GM23338 (cell line): Measurements from ENCODE around the gene DDI2. TPM values are rescaled to one million over a fixed set of nuclear protein-coding genes. Genes with fewer than 3 reads are reported as not detected.

Experiments
- ATAC-seq: fragments of 200-7000 bp; cut with Tn5 transposase; 3 replicates; pipeline ENCODE4 v1.9.1; 2020
- DNase-seq: peaks from one replicate; pipeline ENCODE4 v3.0.0-alpha.2; 2015; ENCODE audit warnings: low spot score
- H2AFZ ChIP-seq: fragments of 200-600 bp; sonication (generic); 2 replicates; pipeline ENCODE4 v1.8.0; 2016; ENCODE audit warnings: antibody characterized with exemption, mild to moderate bottlenecking, moderate library complexity
- H3F3A ChIP-seq: fragments of 200-600 bp; sonication (generic); replicated peaks from 2 replicates; pipeline ENCODE4 v1.8.0; 2017; ENCODE audit warnings: antibody characterized with exemption, mixed run types, low read depth
- H3K27ac ChIP-seq: fragments of 200-600 bp; sonication (generic); 2 replicates; pipeline ENCODE4 v1.6.1; 2016; ENCODE audit warnings: low read depth
- H3K27me3 ChIP-seq: fragments of 200-600 bp; sonication (generic); 2 replicates; pipeline ENCODE4 v1.8.0; 2016; ENCODE audit warnings: mild to moderate bottlenecking, mixed run types, moderate library complexity; ENCODE audit not compliant: insufficient read depth
- H3K36me3 ChIP-seq: fragments of 200-600 bp; sonication (generic); 2 replicates; pipeline ENCODE4 v1.8.0; 2016; ENCODE audit warnings: mild to moderate bottlenecking; ENCODE audit not compliant: insufficient read depth
- H3K4me1 ChIP-seq: fragments of 200-600 bp; sonication (generic); 2 replicates; pipeline ENCODE4 v1.8.0; 2016; ENCODE audit warnings: mild to moderate bottlenecking, moderate library complexity; ENCODE audit not compliant: insufficient read depth
- H3K4me2 ChIP-seq: fragments of 200-600 bp; sonication (generic); 2 replicates; pipeline ENCODE4 v1.7.1; 2017; ENCODE audit warnings: mixed run types
- H3K4me3 ChIP-seq: fragments of 200-600 bp; sonication (generic); 2 replicates; pipeline ENCODE4 v1.6.1; 2016; ENCODE audit warnings: mixed run types
- H3K79me2 ChIP-seq: fragments of 200-600 bp; sonication (generic); replicated peaks from 2 replicates; pipeline ENCODE4 v1.8.0; 2017; ENCODE audit warnings: mild to moderate bottlenecking; ENCODE audit not compliant: insufficient read depth
- H3K9me2 ChIP-seq: fragments of 200-600 bp; sonication (generic); 2 replicates; pipeline ENCODE4 v1.8.0; 2017; ENCODE audit not compliant: insufficient read depth
- H4K20me1 ChIP-seq: fragments of 200-600 bp; sonication (generic); replicated peaks from 2 replicates; pipeline ENCODE4 v1.8.0; 2017; ENCODE audit warnings: mild to moderate bottlenecking; ENCODE audit not compliant: insufficient read depth
- H3K27ac Mint-ChIP-seq: 2 replicates; pipeline ENCODE4 v1.8.0; 2020; ENCODE audit warnings: inconsistent platforms, mild to moderate bottlenecking, moderate library complexity, mixed read lengths
- H3K27me3 Mint-ChIP-seq: 3 replicates; pipeline ENCODE4 v1.8.0; 2022; ENCODE audit warnings: low read depth, mild to moderate bottlenecking, moderate library complexity, mixed read lengths, inconsistent platforms; ENCODE audit not compliant: insufficient read depth, poor library complexity
- H3K36me3 Mint-ChIP-seq: 3 replicates; pipeline ENCODE4 v1.8.0; 2021; ENCODE audit warnings: low read depth, mild to moderate bottlenecking, inconsistent platforms, moderate library complexity, mixed read lengths
- H3K4me1 Mint-ChIP-seq: 3 replicates; pipeline ENCODE4 v1.8.0; 2020; ENCODE audit warnings: mild to moderate bottlenecking, inconsistent platforms, mixed read lengths
- H3K4me3 Mint-ChIP-seq: 3 replicates; pipeline ENCODE4 v1.8.0; 2021; ENCODE audit warnings: moderate library complexity, mild to moderate bottlenecking, inconsistent platforms, mixed read lengths
- H3K9me3 Mint-ChIP-seq: 3 replicates; pipeline ENCODE4 v1.8.0; 2020; ENCODE audit warnings: moderate library complexity, mild to moderate bottlenecking, inconsistent platforms, mixed read lengths
- CREB1 ChIP-seq: fragments of 250-450 bp; sonication (Bioruptor Pico); IDR thresholded peaks from 2 replicates; pipeline ENCODE4 v1.5.0; 2020; ENCODE audit warnings: low read depth, mild to moderate bottlenecking, moderate library complexity
- EZH2 ChIP-seq: fragments of 200-600 bp; sonication (generic); IDR thresholded peaks from one replicate; pipeline ENCODE4 v1.8.0; 2017; ENCODE audit warnings: antibody characterized with exemption, mild to moderate bottlenecking, low read depth; ENCODE audit not compliant: unreplicated experiment
- JUNB ChIP-seq: IDR thresholded peaks from one replicate; pipeline ENCODE4 v1.6.1; 2016; ENCODE audit warnings: antibody characterized with exemption; ENCODE audit not compliant: unreplicated experiment
- POLR2AphosphoS5 ChIP-seq: IDR thresholded peaks from 2 replicates; pipeline ENCODE4 v1.6.1; 2016; ENCODE audit warnings: antibody characterized with exemption, low read depth
- REST ChIP-seq: IDR thresholded peaks from one replicate; pipeline ENCODE4 v1.6.1; 2018; ENCODE audit warnings: antibody characterized with exemption; ENCODE audit not compliant: unreplicated experiment
- STAT1 ChIP-seq: IDR thresholded peaks from one replicate; pipeline ENCODE4 v1.6.1; 2016; ENCODE audit warnings: antibody characterized with exemption; ENCODE audit not compliant: unreplicated experiment
- ZNF114 ChIP-seq: fragments of 250-450 bp; sonication (Bioruptor Pico); IDR thresholded peaks from 2 replicates; pipeline ENCODE4 v1.5.0; 2020; ENCODE audit warnings: mild to moderate bottlenecking, moderate library complexity
- ZNF331 ChIP-seq: fragments of 250-450 bp; sonication (Bioruptor Pico); IDR thresholded peaks from 2 replicates; pipeline ENCODE4 v1.5.0; 2020; ENCODE audit warnings: low read depth, mild to moderate bottlenecking, moderate library complexity
- polyA plus RNA-seq: library from polyadenylated mRNA; unstranded; fragments of >200 nt; fragmentation: Nextera tagmentation; extraction: Ambion mirVana; gene quantifications from 2 replicates; pipeline ENCODE4 v1.2.1, GENCODE V29; 2016
- total RNA-seq: library from RNA; depleted of rRNA; stranded (reverse); fragments of >200 nt; shearing (Covaris generic); gene quantifications from 2 replicates; pipeline ENCODE4 v1.2.3, GENCODE V29; 2014
- TF ChIP-seq, protein P1 (sequence below): IDR thresholded peaks from 2 replicates; pipeline ENCODE4 v1.6.1; 2016; ENCODE audit warnings: antibody characterized with exemption
- TF ChIP-seq, protein P2 (sequence below): fragments of 250-450 bp; sonication (Bioruptor Pico); IDR thresholded peaks from 2 replicates; pipeline ENCODE4 v1.5.0; 2020; ENCODE audit warnings: mild to moderate bottlenecking, moderate library complexity
- TF ChIP-seq, protein P3 (sequence below), 2 experiments: fragments of 200-600 bp in 1 of 2; sonication (generic) in 1 of 2; conservative IDR thresholded peaks; 2 replicates each; pipeline versions ENCODE4 v1.5.1 to v1.6.1; 2016 to 2017; ENCODE audit warnings: antibody characterized with exemption in 2 of 2, low read depth in 2 of 2, mild to moderate bottlenecking in 2 of 2, moderate library complexity in 1 of 2

DDI2 gene
- total and polyA plus RNA-seq, 2 experiments from 2014 or later, result 8.0 to 43.3 TPM

DNA sequence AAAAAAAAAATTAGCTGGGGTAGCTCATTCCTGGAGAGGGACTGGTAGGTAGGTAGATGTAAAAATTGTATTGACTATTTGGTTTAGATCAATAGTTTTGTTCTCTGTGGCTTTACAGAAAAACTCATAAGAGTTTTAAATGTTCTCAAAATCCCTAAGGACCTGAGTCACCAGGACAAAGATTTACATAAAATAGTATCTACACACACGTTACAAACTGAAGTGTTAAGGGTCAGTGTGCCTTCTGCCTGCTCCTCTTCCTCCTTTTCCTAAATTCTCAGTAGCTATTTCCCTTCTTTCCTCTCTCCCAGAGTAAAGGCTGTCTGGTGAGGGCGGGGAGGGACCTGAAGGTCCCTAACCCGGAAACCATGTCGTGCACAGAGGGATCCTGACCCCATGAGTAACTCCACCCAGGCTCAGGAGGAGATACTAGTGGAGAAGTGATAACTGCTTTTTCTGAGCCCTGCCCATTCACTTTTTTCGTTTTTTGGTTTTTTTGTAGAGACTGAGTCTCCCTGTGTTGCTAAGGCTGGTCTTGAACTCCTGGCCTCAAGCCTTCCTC lies 74.9 kb downstream of the DDI2 start (continued):
- TF ChIP-seq, protein P1, sequence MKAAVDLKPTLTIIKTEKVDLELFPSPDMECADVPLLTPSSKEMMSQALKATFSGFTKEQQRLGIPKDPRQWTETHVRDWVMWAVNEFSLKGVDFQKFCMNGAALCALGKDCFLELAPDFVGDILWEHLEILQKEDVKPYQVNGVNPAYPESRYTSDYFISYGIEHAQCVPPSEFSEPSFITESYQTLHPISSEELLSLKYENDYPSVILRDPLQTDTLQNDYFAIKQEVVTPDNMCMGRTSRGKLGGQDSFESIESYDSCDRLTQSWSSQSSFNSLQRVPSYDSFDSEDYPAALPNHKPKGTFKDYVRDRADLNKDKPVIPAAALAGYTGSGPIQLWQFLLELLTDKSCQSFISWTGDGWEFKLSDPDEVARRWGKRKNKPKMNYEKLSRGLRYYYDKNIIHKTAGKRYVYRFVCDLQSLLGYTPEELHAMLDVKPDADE, result no peak
- TF ChIP-seq POLR2AphosphoS5 (no peak), JUNB (no peak), STAT1 (no peak), REST (no peak), ZNF331 (CRISPR knock-in tag) (no peak), EZH2 (no peak)

DNA sequence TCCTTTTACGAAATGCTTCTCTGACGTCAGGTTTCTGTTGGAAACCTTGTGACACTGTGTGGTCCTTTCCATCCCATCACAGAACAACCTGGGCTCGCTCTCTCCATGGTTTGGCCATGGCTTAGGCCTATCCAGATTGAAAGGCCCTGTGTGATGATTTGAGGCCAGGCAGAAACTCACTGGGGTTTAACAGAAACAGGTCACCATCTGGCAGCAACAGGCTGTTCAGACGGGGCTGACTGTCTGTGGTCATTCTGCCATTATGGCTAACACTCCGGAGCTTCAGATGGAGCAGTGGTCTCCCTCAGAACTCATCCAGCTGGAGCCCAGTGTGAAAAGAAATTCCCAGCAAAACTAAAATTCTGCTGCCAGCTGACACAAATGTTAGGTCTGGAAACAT lies 76.1 kb downstream of the DDI2 start:
- H3K4me1 Mint-ChIP-seq, result no peaks in the 10 kb centered on the region
- H3K9me2 ChIP-seq, result no peaks in the 10 kb centered on the region
- no peaks in the 10 kb centered on the region for H3F3A ChIP-seq
- no peak overlapping the region for H3K4me2 ChIP-seq
- no peak overlapping the region for H3K4me3 Mint-ChIP-seq
- no peaks in the 10 kb centered on the region for H3K4me1 ChIP-seq
- no peaks in the 10 kb centered on the region for H3K9me3 Mint-ChIP-seq
- peaks cover 10% of the 10 kb centered on the region; the same call in 1 of the 2 replicates for H4K20me1 ChIP-seq
- H3K36me3 ChIP-seq, result no peaks in the 10 kb centered on the region
- H3K27ac Mint-ChIP-seq, result no peak overlapping the region
- H2AFZ ChIP-seq, result no peak overlapping the region
- no peak overlapping the region for H3K27ac ChIP-seq
- peaks cover 6% of the 10 kb centered on the region for H3K27me3 Mint-ChIP-seq
- ATAC-seq (no peak), DNase-seq (no peak)
- H3K27me3 ChIP-seq, result no peaks in the 10 kb centered on the region
- H3K79me2 ChIP-seq, result peaks cover 44% of the 10 kb centered on the region
- H3K4me3 ChIP-seq, result no peak overlapping the region
- H3K36me3 Mint-ChIP-seq, result peaks cover 3% of the 10 kb centered on the region; the same call in 1 of the 3 replicates
- no peak for TF ChIP-seq ZNF114
- TF ChIP-seq JUNB, result no peak
- TF ChIP-seq, protein P2, sequence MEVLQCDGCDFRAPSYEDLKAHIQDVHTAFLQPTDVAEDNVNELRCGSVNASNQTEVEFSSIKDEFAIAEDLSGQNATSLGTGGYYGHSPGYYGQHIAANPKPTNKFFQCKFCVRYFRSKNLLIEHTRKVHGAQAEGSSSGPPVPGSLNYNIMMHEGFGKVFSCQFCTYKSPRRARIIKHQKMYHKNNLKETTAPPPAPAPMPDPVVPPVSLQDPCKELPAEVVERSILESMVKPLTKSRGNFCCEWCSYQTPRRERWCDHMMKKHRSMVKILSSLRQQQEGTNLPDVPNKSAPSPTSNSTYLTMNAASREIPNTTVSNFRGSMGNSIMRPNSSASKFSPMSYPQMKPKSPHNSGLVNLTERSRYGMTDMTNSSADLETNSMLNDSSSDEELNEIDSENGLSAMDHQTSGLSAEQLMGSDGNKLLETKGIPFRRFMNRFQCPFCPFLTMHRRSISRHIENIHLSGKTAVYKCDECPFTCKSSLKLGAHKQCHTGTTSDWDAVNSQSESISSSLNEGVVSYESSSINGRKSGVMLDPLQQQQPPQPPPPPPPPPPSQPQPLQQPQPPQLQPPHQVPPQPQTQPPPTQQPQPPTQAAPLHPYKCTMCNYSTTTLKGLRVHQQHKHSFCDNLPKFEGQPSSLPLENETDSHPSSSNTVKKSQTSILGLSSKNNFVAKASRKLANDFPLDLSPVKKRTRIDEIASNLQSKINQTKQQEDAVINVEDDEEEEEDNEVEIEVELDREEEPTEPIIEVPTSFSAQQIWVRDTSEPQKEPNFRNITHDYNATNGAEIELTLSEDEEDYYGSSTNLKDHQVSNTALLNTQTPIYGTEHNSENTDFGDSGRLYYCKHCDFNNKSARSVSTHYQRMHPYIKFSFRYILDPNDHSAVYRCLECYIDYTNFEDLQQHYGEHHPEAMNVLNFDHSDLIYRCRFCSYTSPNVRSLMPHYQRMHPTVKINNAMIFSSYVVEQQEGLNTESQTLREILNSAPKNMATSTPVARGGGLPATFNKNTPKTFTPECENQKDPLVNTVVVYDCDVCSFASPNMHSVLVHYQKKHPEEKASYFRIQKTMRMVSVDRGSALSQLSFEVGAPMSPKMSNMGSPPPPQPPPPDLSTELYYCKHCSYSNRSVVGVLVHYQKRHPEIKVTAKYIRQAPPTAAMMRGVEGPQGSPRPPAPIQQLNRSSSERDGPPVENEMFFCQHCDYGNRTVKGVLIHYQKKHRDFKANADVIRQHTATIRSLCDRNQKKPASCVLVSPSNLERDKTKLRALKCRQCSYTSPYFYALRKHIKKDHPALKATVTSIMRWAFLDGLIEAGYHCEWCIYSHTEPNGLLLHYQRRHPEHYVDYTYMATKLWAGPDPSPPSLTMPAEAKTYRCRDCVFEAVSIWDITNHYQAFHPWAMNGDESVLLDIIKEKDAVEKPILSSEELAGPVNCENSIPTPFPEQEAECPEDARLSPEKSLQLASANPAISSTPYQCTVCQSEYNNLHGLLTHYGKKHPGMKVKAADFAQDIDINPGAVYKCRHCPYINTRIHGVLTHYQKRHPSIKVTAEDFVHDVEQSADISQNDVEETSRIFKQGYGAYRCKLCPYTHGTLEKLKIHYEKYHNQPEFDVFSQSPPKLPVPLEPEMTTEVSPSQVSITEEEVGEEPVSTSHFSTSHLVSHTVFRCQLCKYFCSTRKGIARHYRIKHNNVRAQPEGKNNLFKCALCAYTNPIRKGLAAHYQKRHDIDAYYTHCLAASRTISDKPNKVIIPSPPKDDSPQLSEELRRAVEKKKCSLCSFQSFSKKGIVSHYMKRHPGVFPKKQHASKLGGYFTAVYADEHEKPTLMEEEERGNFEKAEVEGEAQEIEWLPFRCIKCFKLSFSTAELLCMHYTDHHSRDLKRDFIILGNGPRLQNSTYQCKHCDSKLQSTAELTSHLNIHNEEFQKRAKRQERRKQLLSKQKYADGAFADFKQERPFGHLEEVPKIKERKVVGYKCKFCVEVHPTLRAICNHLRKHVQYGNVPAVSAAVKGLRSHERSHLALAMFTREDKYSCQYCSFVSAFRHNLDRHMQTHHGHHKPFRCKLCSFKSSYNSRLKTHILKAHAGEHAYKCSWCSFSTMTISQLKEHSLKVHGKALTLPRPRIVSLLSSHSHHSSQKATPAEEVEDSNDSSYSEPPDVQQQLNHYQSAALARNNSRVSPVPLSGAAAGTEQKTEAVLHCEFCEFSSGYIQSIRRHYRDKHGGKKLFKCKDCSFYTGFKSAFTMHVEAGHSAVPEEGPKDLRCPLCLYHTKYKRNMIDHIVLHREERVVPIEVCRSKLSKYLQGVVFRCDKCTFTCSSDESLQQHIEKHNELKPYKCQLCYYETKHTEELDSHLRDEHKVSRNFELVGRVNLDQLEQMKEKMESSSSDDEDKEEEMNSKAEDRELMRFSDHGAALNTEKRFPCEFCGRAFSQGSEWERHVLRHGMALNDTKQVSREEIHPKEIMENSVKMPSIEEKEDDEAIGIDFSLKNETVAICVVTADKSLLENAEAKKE (CRISPR knock-in tag), result no peak
- no peak for TF ChIP-seq STAT1
- TF ChIP-seq EZH2, result no peak
- TF ChIP-seq CREB1 (CRISPR knock-in tag), result no peak
- TF ChIP-seq, protein P3, sequence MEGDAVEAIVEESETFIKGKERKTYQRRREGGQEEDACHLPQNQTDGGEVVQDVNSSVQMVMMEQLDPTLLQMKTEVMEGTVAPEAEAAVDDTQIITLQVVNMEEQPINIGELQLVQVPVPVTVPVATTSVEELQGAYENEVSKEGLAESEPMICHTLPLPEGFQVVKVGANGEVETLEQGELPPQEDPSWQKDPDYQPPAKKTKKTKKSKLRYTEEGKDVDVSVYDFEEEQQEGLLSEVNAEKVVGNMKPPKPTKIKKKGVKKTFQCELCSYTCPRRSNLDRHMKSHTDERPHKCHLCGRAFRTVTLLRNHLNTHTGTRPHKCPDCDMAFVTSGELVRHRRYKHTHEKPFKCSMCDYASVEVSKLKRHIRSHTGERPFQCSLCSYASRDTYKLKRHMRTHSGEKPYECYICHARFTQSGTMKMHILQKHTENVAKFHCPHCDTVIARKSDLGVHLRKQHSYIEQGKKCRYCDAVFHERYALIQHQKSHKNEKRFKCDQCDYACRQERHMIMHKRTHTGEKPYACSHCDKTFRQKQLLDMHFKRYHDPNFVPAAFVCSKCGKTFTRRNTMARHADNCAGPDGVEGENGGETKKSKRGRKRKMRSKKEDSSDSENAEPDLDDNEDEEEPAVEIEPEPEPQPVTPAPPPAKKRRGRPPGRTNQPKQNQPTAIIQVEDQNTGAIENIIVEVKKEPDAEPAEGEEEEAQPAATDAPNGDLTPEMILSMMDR (conservative IDR thresholded peaks at IDR 0.05; ENCODE audit: low read depth in 2 of 2), result no peak
- no peak for TF ChIP-seq ZNF331 (CRISPR knock-in tag)
- no peak for TF ChIP-seq POLR2AphosphoS5
